Neural crest cell (in vitro differentiated cells): ENCODE results near the gene ELANE. TPM values are rescaled to one million over a fixed set of nuclear protein-coding genes. Genes with fewer than 3 reads are reported as not detected.
"Not testable (repeated sequence)": the region's sequence is repeated elsewhere in the genome, so short reads cannot be mapped to it uniquely, and the experiment has no call there.

ENCODE experiments used
- DNase-seq: peaks from one replicate; pipeline ENCODE4 v3.0.0; 2021; ENCODE audit warnings: low read depth, mixed read lengths, low spot score
- H3K27ac Mint-ChIP-seq: one replicate; pipeline ENCODE4 v1.8.0; 2021; ENCODE audit warnings: mild to moderate bottlenecking, mixed read lengths; ENCODE audit not compliant: unreplicated experiment
- H3K27me3 Mint-ChIP-seq: 2 replicates; pipeline ENCODE4 v1.8.0; 2021; ENCODE audit warnings: low read depth, mild to moderate bottlenecking, mixed read lengths
- H3K36me3 Mint-ChIP-seq: 2 replicates; pipeline ENCODE4 v1.8.0; 2021; ENCODE audit warnings: low read depth, mild to moderate bottlenecking, mixed read lengths
- H3K4me1 Mint-ChIP-seq: 2 replicates; pipeline ENCODE4 v1.8.0; 2021; ENCODE audit warnings: mixed read lengths
- H3K4me3 Mint-ChIP-seq: one replicate; pipeline ENCODE4 v1.8.0; 2021; ENCODE audit warnings: mild to moderate bottlenecking, mixed read lengths
- H3K9me3 Mint-ChIP-seq: 2 replicates; pipeline ENCODE4 v1.8.0; 2021; ENCODE audit warnings: mixed read lengths
- CTCF ChIP-seq: fragments of 200-600 bp; sonication (generic); conservative IDR thresholded peaks from 2 replicates; pipeline ENCODE4 v1.5.0; 2021; ENCODE audit warnings: antibody characterized with exemption, mild to moderate bottlenecking
- total RNA-seq: library from RNA; stranded (reverse); gene quantifications from 2 replicates; pipeline ENCODE4 v1.2.1, GENCODE V29; 2021

The ELANE gene
- total RNA-seq, 1 donor from 2014 or later = not detected

- no peak overlapping the region for H3K4me3 Mint-ChIP-seq
- no peak for DNase-seq
- H3K4me1 Mint-ChIP-seq = peaks cover 4% of the 10 kb centered on the region
- H3K27me3 Mint-ChIP-seq = peaks cover 39% of the 10 kb centered on the region
- TF ChIP-seq CTCF = no peak
- H3K36me3 Mint-ChIP-seq = no peaks in the 10 kb centered on the region
- no peak overlapping the region for H3K27ac Mint-ChIP-seq
- no peaks in the 10 kb centered on the region for H3K9me3 Mint-ChIP-seq
Observed at GRCh38 chr19:850221-850978, 1.7 kb upstream of the ELANE start.

DNA sequence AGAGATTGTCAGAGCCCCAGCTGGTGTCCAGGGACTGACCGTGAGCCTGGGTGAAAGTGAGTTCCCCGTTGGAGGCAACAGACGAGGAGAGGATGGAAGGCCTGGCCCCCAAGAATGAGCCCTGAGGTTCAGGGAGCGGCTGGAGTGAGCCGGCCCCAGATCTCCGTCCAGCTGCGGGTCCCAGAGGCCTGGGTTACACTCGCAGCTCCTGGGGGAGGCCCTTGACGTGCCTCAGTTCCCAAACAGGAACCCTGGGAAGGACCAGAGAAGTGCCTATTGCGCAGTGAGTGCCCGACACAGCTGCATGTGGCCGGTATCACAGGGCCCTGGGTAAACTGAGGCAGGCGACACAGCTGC, 1.1 kb upstream of the ELANE start:
- Mint-ChIP-seq H3K4me1 (no peaks in the 10 kb centered on the region), H3K9me3 (no peaks in the 10 kb centered on the region), H3K36me3 (no peaks in the 10 kb centered on the region), H3K4me3 (no peak overlapping the region), H3K27ac (no peak overlapping the region), H3K27me3 (peaks cover 33% of the 10 kb centered on the region)
- DNase-seq = no peak
- TF ChIP-seq CTCF = no peak

GRCh38 chr19:853014-853585, 997 bp downstream of the ELANE start:
- no peaks in the 10 kb centered on the region for H3K9me3 Mint-ChIP-seq
- DNase-seq = no peak
- peaks cover 28% of the 10 kb centered on the region for H3K27me3 Mint-ChIP-seq
- H3K36me3 Mint-ChIP-seq = no peaks in the 10 kb centered on the region
- no peak overlapping the region for H3K27ac Mint-ChIP-seq
- no peak overlapping the region for H3K4me3 Mint-ChIP-seq
- TF ChIP-seq CTCF = no peak
- H3K4me1 Mint-ChIP-seq = no peaks in the 10 kb centered on the region

DNA sequence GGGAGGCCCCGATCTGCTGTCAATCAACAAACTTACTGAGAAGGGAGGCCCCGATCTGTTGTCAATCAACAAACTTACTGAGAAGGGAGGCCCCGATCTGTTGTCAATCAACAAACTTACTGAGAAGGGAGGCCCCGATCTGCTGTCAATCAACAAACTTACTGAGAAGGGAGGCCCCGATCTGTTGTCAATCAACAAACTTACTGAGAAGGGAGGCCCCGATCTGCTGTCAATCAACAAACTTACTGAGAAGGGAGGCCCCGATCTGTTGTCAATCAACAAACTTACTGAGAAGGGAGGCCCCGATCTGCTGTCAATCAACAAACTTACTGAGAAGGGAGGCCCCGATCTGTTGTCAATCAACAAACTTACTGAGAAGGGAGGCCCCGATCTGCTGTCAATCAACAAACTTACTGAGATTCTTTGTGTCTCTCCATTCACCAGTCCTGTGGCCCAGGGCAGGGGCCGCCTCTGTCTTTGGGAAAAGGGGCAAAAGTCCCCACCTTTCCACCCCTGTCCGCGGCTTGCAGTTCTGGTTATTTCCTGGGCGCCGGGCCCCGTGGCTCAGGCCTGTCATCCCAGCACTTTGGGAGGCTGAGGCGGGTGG, 1.6 kb downstream of the ELANE start:
- not testable (repeated sequence) for H3K4me3 Mint-ChIP-seq, H3K4me1 Mint-ChIP-seq, H3K36me3 Mint-ChIP-seq, H3K9me3 Mint-ChIP-seq, DNase-seq, H3K27ac Mint-ChIP-seq
- peaks cover 29% of the 10 kb centered on the region for H3K27me3 Mint-ChIP-seq

DNA sequence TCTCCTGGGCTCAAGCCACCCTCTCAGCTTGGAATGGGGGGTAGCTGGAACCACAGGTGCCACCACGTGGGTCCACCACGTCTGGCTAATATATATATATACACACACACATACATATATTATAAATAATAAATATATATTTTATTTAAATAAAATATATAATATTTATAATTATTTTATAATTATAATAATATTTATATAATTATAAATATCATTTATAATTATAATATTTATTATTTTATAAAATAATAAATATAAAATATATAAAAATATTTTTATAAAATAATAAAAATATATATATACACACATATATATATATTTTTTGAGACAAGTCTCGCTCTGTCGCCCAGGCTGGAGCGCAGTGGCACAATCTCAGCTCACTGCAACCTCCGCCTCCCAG, 2.4 kb downstream of the ELANE start:
- Mint-ChIP-seq H3K27ac (no peak overlapping the region), H3K4me3 (no peak overlapping the region), H3K36me3 (no peaks in the 10 kb centered on the region), H3K9me3 (no peaks in the 10 kb centered on the region), H3K4me1 (no peaks in the 10 kb centered on the region), H3K27me3 (peaks cover 27% of the 10 kb centered on the region)
- no peak for TF ChIP-seq CTCF
- DNase-seq = no peak

- DNase-seq = no peak
- Mint-ChIP-seq H3K27ac (no peak overlapping the region), H3K4me3 (no peak overlapping the region), H3K9me3 (no peaks in the 10 kb centered on the region), H3K27me3 (peaks cover 29% of the 10 kb centered on the region), H3K36me3 (no peaks in the 10 kb centered on the region), H3K4me1 (no peaks in the 10 kb centered on the region)
- no peak for TF ChIP-seq CTCF
Observed at GRCh38 chr19:855142-855541, 3.0 kb downstream of the ELANE start.
